GM04504 (cell line): ENCODE data around the gene RBBP8.

Source experiments
- DNase-seq: peaks from one replicate; pipeline ENCODE4 v3.0.0-alpha.2; 2012; ENCODE audit warnings: low read depth

Gene RBBP8

DNA sequence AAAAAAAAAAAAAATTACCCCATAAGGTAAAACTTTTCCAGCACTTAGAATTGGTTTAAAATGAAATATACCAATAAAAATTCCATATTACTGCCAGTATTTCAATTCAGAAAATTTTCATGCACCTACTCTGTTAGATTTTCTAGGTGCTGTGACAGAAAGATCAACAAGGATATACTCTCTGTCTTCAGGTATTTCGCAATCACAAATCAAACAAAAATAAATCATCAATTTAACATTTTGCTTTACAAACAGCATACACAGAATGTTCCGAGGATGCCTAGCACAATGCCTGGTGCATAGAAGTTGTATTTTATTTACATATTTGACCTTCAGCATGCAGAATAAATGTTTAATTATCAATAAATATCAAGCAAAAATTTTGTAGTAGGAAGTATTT, 66.5 kb downstream of the RBBP8 start:
- no peak for DNase-seq

DNA sequence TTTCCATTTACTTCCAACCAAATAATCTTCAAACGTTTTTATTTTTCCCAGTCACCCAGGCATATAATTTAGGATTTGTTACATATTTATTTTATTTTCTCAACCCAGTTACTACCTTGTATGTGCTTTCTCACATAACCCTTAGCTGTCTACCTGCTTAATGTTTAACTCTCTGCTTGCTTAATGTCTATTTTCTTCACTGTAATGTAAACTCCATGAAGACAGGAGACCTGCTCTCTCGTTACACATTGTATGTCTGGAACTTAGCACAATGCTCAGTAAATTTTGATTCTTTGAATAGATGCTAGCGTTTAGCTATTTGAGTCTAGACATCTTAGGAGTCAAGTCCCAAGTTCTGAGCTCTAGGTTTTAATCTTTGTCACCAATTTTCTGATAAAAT, 70.2 kb downstream of the RBBP8 start:
- DNase-seq, result no peak

DNA sequence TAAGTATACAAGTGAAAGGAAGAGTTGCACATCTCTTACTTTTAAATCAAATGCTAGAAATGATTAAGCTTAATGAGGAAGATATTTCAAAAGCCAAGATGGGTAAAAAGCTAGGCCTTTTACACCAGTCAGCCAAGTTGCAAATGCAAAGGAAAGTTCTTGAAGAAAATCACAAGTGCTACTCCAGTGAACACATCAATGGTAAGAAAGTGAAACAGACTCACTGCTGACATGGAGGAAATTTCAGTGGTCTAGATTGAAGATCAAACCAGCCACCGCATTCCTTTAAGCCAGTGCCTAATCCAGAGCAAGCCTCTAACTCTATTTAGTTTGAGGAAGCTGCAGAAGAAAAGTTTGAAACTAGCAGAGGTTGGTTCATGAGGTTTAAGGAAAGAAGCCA, 79.1 kb downstream of the RBBP8 start:
- DNase-seq, result no peak

GRCh38 chr18:23020555-23021294, 87.6 kb downstream of the RBBP8 start:
- no peak for DNase-seq

GRCh38 chr18:23021623-23022022, 88.5 kb downstream of the RBBP8 start:
- DNase-seq, result no peak

- DNase-seq, result peak; percentile 67
Measured at GRCh38 chr18:23032030-23032582, 99.0 kb downstream of the RBBP8 start.

DNA sequence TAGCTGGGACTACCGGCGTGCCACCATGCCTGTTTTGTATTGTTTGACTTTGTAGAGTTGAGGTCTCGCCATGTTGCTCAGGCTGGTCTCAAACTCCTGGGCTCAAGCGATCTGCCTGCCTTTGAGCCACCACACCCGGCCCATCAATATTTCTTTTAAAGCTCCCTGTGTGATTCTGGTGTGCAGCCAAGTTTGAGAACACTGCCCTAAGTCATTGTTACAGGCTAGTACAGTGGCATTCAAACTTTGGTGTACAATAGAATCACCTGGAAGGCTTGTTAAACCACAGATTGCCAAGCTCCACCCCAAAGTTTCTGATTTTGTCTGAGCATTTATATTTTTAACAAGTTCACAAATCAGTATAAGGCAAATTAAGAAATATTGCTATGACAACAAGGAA, 99.9 kb downstream of the RBBP8 start:
- no peak for DNase-seq

GRCh38 chr18:23036660-23037201, 103.6 kb downstream of the RBBP8 start:
- no peak for DNase-seq

DNA sequence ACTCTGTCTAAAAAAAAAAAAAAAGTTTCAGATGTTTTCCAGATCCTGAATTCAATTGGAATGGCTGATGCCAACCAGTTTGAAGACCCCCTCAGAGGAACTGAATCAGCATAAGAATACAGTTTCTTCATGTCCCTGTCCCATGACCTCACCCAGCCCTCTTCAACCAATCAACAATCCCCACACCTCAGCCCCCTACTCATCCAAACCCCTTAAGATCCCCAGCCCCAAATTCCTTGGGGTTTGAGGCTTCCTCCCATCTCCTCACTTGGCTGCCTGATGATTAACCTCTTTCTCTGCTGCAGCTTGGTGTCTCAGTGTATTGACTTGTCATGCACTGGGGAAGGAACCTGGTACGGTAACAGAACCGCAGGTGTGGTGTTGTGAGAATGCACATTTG, 104.5 kb downstream of the RBBP8 start:
- DNase-seq, result no peak

- DNase-seq, result peak; percentile 60
Measured at GRCh38 chr18:23038712-23039111, 105.6 kb downstream of the RBBP8 start.

DNA sequence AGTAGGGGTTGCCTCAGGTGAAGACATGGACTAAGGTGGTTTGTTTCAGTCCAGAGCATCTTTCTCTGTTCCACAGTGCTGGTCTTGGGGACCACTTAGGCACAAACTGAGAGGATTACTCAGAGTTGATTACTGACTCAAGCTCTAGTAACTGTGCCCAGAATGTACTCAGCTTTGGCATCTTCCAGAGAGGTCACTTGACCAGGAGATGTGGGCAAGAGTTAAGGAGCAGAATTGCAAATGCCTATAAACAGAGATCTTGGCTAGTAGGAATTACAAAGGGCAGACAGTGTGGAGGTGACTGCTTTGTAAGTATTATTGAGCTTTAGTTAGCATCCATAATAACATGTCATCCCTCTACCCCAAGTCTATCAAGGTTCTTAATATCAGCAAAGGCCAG, 109.0 kb downstream of the RBBP8 start:
- DNase-seq, result no peak

GRCh38 chr18:23043803-23044376, 110.8 kb downstream of the RBBP8 start:
- no peak for DNase-seq

- no peak for DNase-seq
Measured at GRCh38 chr18:23049698-23050373, 116.7 kb downstream of the RBBP8 start.

GRCh38 chr18:23053776-23054457, 120.8 kb downstream of the RBBP8 start:
- DNase-seq, result peak; percentile 68

DNA sequence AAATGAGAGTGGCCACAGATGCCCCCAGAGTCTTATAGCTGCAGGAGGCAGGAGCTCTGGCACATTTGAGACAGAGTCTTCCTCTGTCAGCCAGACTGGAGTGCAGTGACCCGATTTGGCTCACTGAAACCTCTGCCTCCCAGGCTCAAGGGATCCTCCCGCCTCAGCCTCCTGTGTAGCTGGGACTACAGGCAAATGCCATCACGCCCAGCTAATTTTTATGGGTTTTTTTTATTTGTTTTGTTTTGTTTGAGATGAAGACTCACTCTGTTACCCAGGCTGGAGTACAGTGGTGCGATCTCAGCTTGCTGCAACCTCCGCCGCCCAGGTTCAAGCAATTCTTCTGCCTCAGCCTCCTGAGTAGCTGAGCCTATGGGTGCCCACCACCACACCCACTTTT, 121.4 kb downstream of the RBBP8 start:
- DNase-seq, result no peak

DNA sequence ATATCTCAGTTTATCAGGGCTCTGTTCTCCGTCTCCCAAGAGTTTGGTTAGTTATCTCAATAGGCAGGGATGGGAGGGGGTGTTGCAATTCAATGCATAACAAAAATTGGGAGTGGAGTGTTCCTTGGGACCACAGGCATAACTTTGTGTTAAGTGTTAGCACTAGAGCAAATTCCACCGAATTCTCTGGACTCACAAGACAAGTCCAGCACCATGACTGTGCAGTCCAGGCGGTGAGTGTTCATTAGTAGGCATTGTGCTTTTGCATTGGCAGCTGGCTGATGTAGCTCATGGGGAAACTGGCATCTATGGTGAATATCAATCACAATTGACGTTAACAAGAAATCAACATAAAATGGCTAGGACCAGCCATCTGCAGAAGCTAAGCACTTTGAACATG, 123.2 kb downstream of the RBBP8 start:
- no peak for DNase-seq

GRCh38 chr18:23057096-23057495, 124.0 kb downstream of the RBBP8 start:
- no peak for DNase-seq

GRCh38 chr18:23058746-23059415, 125.8 kb downstream of the RBBP8 start:
- no peak for DNase-seq

GRCh38 chr18:23059541-23060465, 126.7 kb downstream of the RBBP8 start:
- DNase-seq, result no peak

DNA sequence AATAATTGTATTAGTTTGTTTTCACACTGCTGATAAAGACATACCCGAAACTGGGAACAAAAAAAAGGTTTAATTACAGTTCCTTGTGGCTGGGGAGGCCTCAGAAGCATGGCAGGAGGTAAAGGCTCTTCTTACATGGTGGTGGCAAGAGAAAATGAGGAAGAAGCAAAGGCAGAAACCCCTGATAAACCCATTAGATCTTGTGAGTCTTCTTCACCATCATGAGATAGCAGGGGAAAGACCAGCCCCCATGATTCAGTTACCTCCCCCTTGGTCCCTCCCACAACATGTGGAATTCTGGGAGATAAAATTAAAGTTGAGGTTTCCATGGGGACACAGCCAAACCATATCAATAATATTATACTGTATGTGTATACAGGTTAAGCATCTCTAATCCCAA, 128.9 kb downstream of the RBBP8 start:
- no peak for DNase-seq

- no peak for DNase-seq
Measured at GRCh38 chr18:23063502-23063901, 130.4 kb downstream of the RBBP8 start.
